Measurements from ENCODE around the gene NPY1R. TPM values are rescaled to one million over a fixed set of nuclear protein-coding genes. Genes with fewer than 3 reads are reported as not detected.
A peak's percentile ranks its signal among the peaks of the same experiment; 100 is the strongest.

Gene NPY1R
- 0.41 TPM in 1 of 2 replicates, not detected in the other for total RNA-seq (2021)
- Bru-seq, nascent RNA, result percentile 7 among the genes with signal in this experiment
- BruChase-seq, experiment 1, labeled RNA remaining after a 2-hour chase, result percentile 22 among the genes with signal in this experiment
- BruChase-seq, experiment 2, labeled RNA remaining after a 6-hour chase, result percentile 19 among the genes with signal in this experiment
- long read RNA-seq, result 0 reads

DNA sequence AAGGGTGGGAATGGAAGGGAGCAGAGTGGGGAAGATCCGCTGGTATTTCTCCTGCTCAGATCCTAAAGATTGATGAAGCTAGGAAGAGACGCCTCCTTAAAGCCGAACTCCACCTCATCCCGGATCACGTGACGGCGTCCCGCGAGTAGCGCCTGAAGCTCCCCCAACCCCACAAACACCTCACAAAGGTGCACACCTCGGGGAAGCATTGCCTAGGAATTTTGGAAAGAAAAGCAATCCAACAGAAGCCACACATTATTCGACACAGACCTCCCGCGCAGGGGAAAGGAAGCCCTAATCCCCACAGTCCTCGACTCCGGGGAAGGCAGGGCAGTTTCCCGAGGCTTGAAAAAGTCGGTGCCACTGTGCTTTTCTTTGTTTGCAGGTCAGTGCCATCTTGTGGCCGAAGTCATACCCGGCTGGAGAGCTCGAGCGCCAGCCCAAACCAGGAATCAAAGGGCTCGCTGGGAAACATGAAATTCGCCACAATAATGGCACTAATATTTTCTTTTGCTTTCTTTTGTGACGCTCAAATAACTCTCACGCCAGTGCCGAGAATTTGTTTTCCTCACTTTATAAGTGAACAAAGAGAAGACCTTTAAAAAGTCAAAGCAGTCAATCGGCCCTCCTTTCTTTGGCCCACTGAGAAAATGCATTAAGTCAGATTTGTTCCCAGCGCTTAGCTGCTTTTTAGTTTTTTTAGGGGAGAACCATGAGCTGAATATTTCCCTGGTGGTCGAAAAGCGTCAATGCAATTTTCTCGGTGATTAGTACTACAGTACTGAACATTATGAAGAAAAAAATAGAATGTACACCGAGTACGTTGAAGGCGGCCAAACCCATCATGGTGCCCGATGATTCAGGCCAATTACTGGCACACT is at the start of gene NPY1R:
Gene NPY1R (minus strand): TSS at position 71 of the 881 bp plus-strand sequence. CDS start 6,042 bp downstream, outside the sequence.
- ChIA-PET CTCF (interaction anchor here (0.5 to 0.8 kb wide), 3 partner anchors 198 to 684 kb away, joined by 3 to 4 read pairs (median 4); no protein-coding TSS in a partner anchor), POLR2A (ENCODE audit: unreplicated experiment) (no interaction called here)
- no peak within 1 kb of the TSS for H3K27ac ChIP-seq
- no peaks in the 10 kb centered on the region for H3K9me3 ChIP-seq (ENCODE audit: insufficient read depth, low read depth)
- no peaks in the 10 kb centered on the region for H3F3A ChIP-seq (ENCODE audit: insufficient read depth, low read depth)
- H3K4me1 ChIP-seq (replicated peaks; ENCODE audit: insufficient read depth), result 0 out of 2 replicates have a peak, but pooled peaks cover 4% of the 10 kb centered on the region
- no peaks in the 10 kb centered on the region for H3K36me3 ChIP-seq (ENCODE audit: low read depth)
- peak within 1 kb of the TSS; percentile 50; the same call in 1 of the 2 replicates for H3K4me3 ChIP-seq
- BruUV-seq (replicated peaks), result no TSS peak
- peak within 1 kb of the TSS; percentile 85 for H2AFZ ChIP-seq
- no peaks in the 10 kb centered on the region for H3K9me2 ChIP-seq (ENCODE audit: insufficient read depth)
- H4K20me1 ChIP-seq (ENCODE audit: insufficient read depth), result no peaks in the 10 kb centered on the region
- peak in 1 of 2 experiments; percentile 73 for DNase-seq
- intact Hi-C loops (cut with micrococcal nuclease; ENCODE audit: unreplicated experiment), result loop anchor here (1.0 to 5.0 kb wide), 5 partner anchors 166 to 835 kb away; partner anchors contain the start of gene NAF1
- peak within 1 kb of the TSS; percentile 79 for H3K4me2 ChIP-seq
- no peaks in the 10 kb centered on the region for H3K79me2 ChIP-seq (ENCODE audit: low read depth)
- TF ChIP-seq EZH2 (IDR thresholded peaks at IDR 0.05; ENCODE audit: low read depth), result no peak
- TF ChIP-seq, protein P1, sequence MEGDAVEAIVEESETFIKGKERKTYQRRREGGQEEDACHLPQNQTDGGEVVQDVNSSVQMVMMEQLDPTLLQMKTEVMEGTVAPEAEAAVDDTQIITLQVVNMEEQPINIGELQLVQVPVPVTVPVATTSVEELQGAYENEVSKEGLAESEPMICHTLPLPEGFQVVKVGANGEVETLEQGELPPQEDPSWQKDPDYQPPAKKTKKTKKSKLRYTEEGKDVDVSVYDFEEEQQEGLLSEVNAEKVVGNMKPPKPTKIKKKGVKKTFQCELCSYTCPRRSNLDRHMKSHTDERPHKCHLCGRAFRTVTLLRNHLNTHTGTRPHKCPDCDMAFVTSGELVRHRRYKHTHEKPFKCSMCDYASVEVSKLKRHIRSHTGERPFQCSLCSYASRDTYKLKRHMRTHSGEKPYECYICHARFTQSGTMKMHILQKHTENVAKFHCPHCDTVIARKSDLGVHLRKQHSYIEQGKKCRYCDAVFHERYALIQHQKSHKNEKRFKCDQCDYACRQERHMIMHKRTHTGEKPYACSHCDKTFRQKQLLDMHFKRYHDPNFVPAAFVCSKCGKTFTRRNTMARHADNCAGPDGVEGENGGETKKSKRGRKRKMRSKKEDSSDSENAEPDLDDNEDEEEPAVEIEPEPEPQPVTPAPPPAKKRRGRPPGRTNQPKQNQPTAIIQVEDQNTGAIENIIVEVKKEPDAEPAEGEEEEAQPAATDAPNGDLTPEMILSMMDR (conservative IDR thresholded peaks at IDR 0.05), result peak; percentile 65
- H3K27me3 ChIP-seq (ENCODE audit: insufficient read depth, low read depth), result no peaks in the 10 kb centered on the region

DNA sequence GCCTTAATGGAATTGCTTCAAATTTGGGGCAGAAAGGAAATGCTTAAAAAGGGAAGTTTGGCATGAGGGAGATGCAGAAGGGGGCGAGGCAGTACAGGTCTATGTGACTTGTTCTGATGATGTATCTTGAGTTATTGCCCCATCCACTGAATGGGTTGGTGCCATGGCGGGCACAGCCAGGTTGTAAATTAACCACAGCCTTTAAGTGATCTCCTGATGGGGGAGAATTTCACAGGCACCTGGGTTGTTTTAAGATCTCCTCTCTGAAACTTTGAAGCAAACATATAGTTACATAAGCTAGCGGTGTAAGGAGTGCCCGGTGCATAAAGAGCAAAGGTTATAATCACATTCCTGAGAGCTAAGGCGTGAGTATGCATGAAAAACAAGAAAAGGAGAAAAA is 48.3 kb upstream of the NPY1R start:
- no peaks in the 10 kb centered on the region for H4K20me1 ChIP-seq (ENCODE audit: insufficient read depth)
- H3K9me2 ChIP-seq (ENCODE audit: insufficient read depth), result no peaks in the 10 kb centered on the region
- CTCF ChIA-PET, result no interaction called here
- H3K4me2 ChIP-seq, result no peak overlapping the region
- no peaks in the 10 kb centered on the region for H3F3A ChIP-seq (ENCODE audit: insufficient read depth, low read depth)
- no peak overlapping the region for H3K4me3 ChIP-seq
- no TSS peak for BruUV-seq (replicated peaks)
- no peaks in the 10 kb centered on the region for H3K9me3 ChIP-seq (ENCODE audit: insufficient read depth, low read depth)
- no peaks in the 10 kb centered on the region for H3K79me2 ChIP-seq (ENCODE audit: low read depth)
- H2AFZ ChIP-seq, result peak overlapping the region; percentile 58; the same call in 1 of the 2 replicates
- POLR2A ChIA-PET (ENCODE audit: unreplicated experiment), result no interaction called here
- peaks cover 10% of the 10 kb centered on the region; the same call in 1 of the 2 replicates for H3K4me1 ChIP-seq (replicated peaks; ENCODE audit: insufficient read depth)
- intact Hi-C loops (cut with micrococcal nuclease; ENCODE audit: unreplicated experiment), result no loop called here
- no peak overlapping the region for H3K27ac ChIP-seq
- TF ChIP-seq, protein P1 (conservative IDR thresholded peaks at IDR 0.05), result no peak
- no peak for TF ChIP-seq EZH2 (IDR thresholded peaks at IDR 0.05; ENCODE audit: low read depth)
- H3K27me3 ChIP-seq (ENCODE audit: insufficient read depth, low read depth), result no peaks in the 10 kb centered on the region
- no peak for DNase-seq
- no peaks in the 10 kb centered on the region for H3K36me3 ChIP-seq (ENCODE audit: low read depth)

DNA sequence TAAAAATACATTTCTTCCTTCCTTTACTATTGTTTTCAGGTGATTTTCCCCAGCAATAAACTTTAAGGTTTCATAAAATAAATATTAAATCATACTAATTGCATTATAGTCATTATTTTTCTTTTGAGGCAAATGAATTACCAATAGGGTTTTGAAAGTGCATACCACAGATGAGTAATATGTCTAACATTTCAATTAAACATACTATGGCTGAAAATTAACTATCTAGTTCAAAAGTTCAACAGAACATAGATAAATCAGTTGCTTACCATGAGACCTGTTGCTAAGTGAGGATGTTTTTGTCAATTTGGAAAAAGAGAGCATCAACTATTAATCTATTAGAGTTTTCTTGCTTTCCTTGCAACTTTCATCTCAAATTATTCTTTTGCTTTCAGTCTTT is 46.3 kb upstream of the NPY1R start:
- Histone ChIP-seq H3K4me2 (no peak overlapping the region), H3K27ac (no peak overlapping the region), H3K4me3 (no peak overlapping the region), H3K27me3 (ENCODE audit: insufficient read depth, low read depth) (no peaks in the 10 kb centered on the region), H3K36me3 (ENCODE audit: low read depth) (no peaks in the 10 kb centered on the region), H4K20me1 (ENCODE audit: insufficient read depth) (no peaks in the 10 kb centered on the region), H3K9me2 (ENCODE audit: insufficient read depth) (no peaks in the 10 kb centered on the region), H2AFZ (no peak overlapping the region), H3K9me3 (ENCODE audit: insufficient read depth, low read depth) (no peaks in the 10 kb centered on the region), H3K79me2 (ENCODE audit: low read depth) (no peaks in the 10 kb centered on the region), H3K4me1 (replicated peaks; ENCODE audit: insufficient read depth) (no peaks in the 10 kb centered on the region), H3F3A (ENCODE audit: insufficient read depth, low read depth) (no peaks in the 10 kb centered on the region)
- ChIA-PET POLR2A (ENCODE audit: unreplicated experiment) (no interaction called here), CTCF (interaction anchor here (0.6 kb wide), 1 partner anchor 8 kb away, joined by 8 read pairs; no protein-coding TSS in a partner anchor)
- TF ChIP-seq, protein P1 (conservative IDR thresholded peaks at IDR 0.05), result no peak
- no peak for TF ChIP-seq EZH2 (IDR thresholded peaks at IDR 0.05; ENCODE audit: low read depth)
- BruUV-seq (replicated peaks), result no TSS peak
- no peak for DNase-seq
- intact Hi-C loops (cut with micrococcal nuclease; ENCODE audit: unreplicated experiment), result no loop called here
